Parathyroid adenoma (tissue), 2 donors: Measurements from ENCODE around the gene IARS1.

Source experiments
- H2AFZ ChIP-seq: fragments of 300-600 bp; sonication (generic); one replicate; pipeline ENCODE4 v1.7.0; 2017; ENCODE audit warnings: antibody characterized with exemption, mild to moderate bottlenecking
- H3K27ac ChIP-seq: fragments of 300-600 bp; sonication (generic); one replicate; pipeline ENCODE4 v1.7.0; 2017
- H3K27me3 ChIP-seq: fragments of 300-600 bp; sonication (generic); one replicate; pipeline ENCODE4 v1.7.0; 2017; ENCODE audit warnings: low read length; ENCODE audit not compliant: control insufficient read depth, insufficient read depth
- H3K36me3 ChIP-seq: fragments of 300-600 bp; sonication (generic); one replicate; pipeline ENCODE4 v1.7.0; 2017; ENCODE audit warnings: low read length; ENCODE audit not compliant: control insufficient read depth, insufficient read depth
- H3K4me1 ChIP-seq: fragments of 300-600 bp; sonication (generic); one replicate; pipeline ENCODE4 v1.7.0; 2017; ENCODE audit warnings: control low read depth
- H3K4me2 ChIP-seq: fragments of 300-600 bp; sonication (generic); one replicate; pipeline ENCODE4 v1.7.0; 2017; ENCODE audit warnings: low read length
- H3K4me3 ChIP-seq: fragments of 300-600 bp; sonication (generic); one replicate; pipeline ENCODE4 v1.7.0; 2017; ENCODE audit warnings: low read depth, low read length
- H3K79me2 ChIP-seq: fragments of 300-600 bp; sonication (generic); one replicate; pipeline ENCODE4 v1.7.0; 2017; ENCODE audit warnings: control low read depth
- H3K9ac ChIP-seq: fragments of 300-600 bp; sonication (generic); one replicate; pipeline ENCODE4 v1.7.0; 2017; ENCODE audit warnings: mild to moderate bottlenecking
- H3K9me3 ChIP-seq: fragments of 300-600 bp; sonication (generic); one replicate; pipeline ENCODE4 v1.7.0; 2017; ENCODE audit warnings: low read length; ENCODE audit not compliant: control insufficient read depth
- TF ChIP-seq, protein P1 (sequence below): fragments of 300-600 bp; sonication (generic); IDR thresholded peaks from one replicate; pipeline ENCODE4 v1.7.0; 2017; ENCODE audit warnings: antibody characterized with exemption, mild to moderate bottlenecking
- donor health status: primary hyperparathyroidism.

Gene IARS1

DNA sequence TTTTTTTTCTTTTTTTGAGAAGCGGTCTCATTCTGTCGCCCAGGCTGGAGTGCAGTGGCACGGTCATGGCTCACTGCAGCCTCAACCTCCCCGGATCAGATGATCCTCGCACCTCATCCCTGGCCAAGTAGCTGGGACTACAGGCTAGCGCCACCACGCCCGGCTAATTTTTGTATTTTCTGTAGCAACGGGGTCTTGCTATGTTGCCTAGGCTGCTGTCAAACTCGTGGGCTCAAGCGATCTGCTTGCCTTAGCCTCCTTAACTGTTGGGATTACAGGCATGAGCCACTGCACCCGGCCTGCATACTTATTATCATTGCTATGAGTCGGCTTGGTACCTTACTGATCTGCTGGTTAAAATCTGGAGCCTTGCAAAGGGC, 790 bp upstream of the IARS1 start:
- Histone ChIP-seq H3K9ac (no peak overlapping the region), H3K27me3 (no peaks in the 10 kb centered on the region), H3K4me3 (peak overlapping the region; percentile 92), H3K79me2 (peaks cover 2% of the 10 kb centered on the region), H3K27ac (peak overlapping the region; percentile 53), H2AFZ (peak overlapping the region; percentile 83), H3K9me3 (no peaks in the 10 kb centered on the region), H3K4me2 (peak overlapping the region; percentile 84), H3K36me3 (no peaks in the 10 kb centered on the region), H3K4me1 (no peaks in the 10 kb centered on the region)
- TF ChIP-seq, protein P1, sequence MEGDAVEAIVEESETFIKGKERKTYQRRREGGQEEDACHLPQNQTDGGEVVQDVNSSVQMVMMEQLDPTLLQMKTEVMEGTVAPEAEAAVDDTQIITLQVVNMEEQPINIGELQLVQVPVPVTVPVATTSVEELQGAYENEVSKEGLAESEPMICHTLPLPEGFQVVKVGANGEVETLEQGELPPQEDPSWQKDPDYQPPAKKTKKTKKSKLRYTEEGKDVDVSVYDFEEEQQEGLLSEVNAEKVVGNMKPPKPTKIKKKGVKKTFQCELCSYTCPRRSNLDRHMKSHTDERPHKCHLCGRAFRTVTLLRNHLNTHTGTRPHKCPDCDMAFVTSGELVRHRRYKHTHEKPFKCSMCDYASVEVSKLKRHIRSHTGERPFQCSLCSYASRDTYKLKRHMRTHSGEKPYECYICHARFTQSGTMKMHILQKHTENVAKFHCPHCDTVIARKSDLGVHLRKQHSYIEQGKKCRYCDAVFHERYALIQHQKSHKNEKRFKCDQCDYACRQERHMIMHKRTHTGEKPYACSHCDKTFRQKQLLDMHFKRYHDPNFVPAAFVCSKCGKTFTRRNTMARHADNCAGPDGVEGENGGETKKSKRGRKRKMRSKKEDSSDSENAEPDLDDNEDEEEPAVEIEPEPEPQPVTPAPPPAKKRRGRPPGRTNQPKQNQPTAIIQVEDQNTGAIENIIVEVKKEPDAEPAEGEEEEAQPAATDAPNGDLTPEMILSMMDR, result no peak

DNA sequence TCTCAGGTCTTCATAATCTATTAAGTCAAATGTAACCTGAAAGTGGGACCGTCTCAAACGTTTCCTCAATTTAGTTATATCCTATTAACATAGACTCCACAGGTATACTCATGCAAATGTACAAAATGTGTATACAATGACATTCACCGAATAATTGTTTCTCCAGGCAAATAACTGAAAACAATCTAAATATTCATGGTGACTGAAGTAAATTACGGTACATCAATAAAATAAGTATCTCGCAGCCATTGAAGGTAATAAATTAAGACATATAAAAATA, 482 bp downstream of the IARS1 start:
- H2AFZ ChIP-seq, result peak overlapping the region; percentile 83
- H3K9ac ChIP-seq, result peak overlapping the region; percentile 33
- no peaks in the 10 kb centered on the region for H3K36me3 ChIP-seq
- no peak overlapping the region for H3K27ac ChIP-seq
- no peaks in the 10 kb centered on the region for H3K4me1 ChIP-seq
- H3K9me3 ChIP-seq, result no peaks in the 10 kb centered on the region
- H3K4me2 ChIP-seq, result peak overlapping the region; percentile 84
- H3K79me2 ChIP-seq, result peaks cover 2% of the 10 kb centered on the region
- H3K27me3 ChIP-seq, result no peaks in the 10 kb centered on the region
- peak overlapping the region; percentile 92 for H3K4me3 ChIP-seq
- TF ChIP-seq, protein P1, result no peak

DNA sequence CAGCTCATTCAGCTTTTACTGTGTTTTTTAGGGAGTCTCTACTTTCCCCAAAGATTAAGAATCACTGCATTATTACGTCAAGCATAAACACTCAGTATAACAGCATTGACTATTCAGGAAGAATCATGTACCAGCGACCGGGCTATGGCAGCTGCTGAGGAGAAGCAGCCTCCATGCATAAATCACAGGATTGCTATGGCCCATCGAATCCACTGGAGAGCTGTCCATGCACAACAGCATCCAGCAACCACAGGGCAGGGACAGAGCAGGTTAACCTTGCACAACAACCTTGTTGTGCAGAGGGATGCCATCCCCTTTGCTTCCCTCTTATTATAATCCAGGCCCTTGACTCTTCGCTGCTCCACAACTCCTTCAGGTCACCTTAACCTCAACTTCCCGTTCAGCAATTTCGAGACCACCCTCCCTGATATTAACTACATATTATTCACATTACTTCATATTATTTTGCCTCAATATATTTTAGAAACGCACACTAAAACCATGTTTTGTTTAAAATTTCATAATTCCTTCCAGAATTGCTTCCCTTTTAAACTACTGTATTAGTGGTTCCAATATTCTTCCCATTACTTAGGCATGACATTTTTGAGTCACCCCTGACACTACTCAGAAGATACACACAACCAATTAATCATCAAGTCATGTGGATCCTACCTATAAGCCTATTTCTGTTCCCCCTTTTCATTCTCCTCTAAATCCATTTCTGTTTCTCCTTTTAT, 991 bp downstream of the IARS1 start:
- H3K27ac ChIP-seq, result no peak overlapping the region
- no peaks in the 10 kb centered on the region for H3K36me3 ChIP-seq
- peaks cover 2% of the 10 kb centered on the region for H3K79me2 ChIP-seq
- H3K4me1 ChIP-seq, result no peaks in the 10 kb centered on the region
- no peaks in the 10 kb centered on the region for H3K27me3 ChIP-seq
- no peak overlapping the region for H2AFZ ChIP-seq
- no peak overlapping the region for H3K9ac ChIP-seq
- peak overlapping the region; percentile 84 for H3K4me2 ChIP-seq
- TF ChIP-seq, protein P1, result no peak
- H3K9me3 ChIP-seq, result no peaks in the 10 kb centered on the region
- peak overlapping the region; percentile 92 for H3K4me3 ChIP-seq

DNA sequence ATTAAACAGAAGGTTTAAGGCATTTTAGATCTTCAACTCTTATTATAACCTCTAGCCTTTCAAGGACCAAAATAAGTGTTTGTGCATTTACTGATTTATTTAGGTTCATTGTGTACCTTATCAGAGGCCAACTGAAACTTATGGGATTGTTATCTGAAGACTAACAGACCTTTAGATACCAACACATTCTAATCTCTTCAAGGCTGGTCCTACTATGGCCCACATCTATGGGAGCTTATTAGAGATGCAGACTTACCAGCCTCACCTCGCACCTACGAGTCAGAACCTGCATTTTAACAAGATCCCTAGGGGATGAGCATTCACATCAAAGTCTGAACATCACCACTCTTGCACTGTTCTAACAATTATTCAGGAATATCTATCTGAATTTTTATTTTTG, 1.9 kb downstream of the IARS1 start:
- Histone ChIP-seq H3K4me2 (no peak overlapping the region), H3K36me3 (no peaks in the 10 kb centered on the region), H3K9ac (no peak overlapping the region), H3K27me3 (no peaks in the 10 kb centered on the region), H2AFZ (no peak overlapping the region), H3K4me1 (no peaks in the 10 kb centered on the region), H3K4me3 (no peak overlapping the region), H3K9me3 (no peaks in the 10 kb centered on the region), H3K79me2 (peaks cover 2% of the 10 kb centered on the region), H3K27ac (no peak overlapping the region)
- TF ChIP-seq, protein P1, result no peak

DNA sequence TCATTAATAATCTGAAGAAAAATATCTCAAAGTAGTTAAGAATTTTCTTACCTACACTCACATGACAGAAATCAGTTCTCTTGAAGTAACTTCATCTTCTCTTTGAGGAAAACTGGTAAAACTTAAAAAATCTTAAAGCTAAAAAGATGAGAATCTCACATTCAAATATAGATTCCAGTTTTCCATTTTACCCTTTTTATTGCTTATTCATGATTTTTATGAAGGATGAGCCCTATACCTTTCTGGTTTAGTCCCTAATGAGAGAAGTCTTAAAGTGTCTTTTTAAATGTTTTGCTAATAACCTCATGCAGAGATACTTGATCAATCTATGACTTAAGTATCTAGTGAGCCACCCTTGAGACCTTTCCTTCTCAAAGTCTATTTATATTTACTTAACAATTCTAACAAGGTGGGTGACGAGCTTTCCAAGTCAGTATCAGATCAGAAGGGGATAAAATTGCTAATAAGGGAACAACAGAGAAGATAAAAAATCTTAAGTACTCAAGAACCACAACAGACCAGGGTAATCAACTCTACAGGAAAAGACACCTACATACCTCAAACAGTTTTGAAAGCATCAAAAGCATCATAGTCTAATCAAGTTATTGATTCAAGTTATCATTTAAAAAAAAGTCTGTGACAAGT, 2.6 kb downstream of the IARS1 start:
- no peaks in the 10 kb centered on the region for H3K27me3 ChIP-seq
- H3K79me2 ChIP-seq, result peaks cover 2% of the 10 kb centered on the region
- TF ChIP-seq, protein P1, result no peak
- no peaks in the 10 kb centered on the region for H3K36me3 ChIP-seq
- H3K9ac ChIP-seq, result no peak overlapping the region
- no peaks in the 10 kb centered on the region for H3K9me3 ChIP-seq
- H3K4me2 ChIP-seq, result no peak overlapping the region
- H2AFZ ChIP-seq, result no peak overlapping the region
- H3K4me1 ChIP-seq, result no peaks in the 10 kb centered on the region
- no peak overlapping the region for H3K4me3 ChIP-seq
- no peak overlapping the region for H3K27ac ChIP-seq
